ENCODE measurements around the gene ZNF688. TPM values are rescaled to one million over a fixed set of nuclear protein-coding genes. Genes with fewer than 3 reads are reported as not detected.

The ZNF688 gene
- total RNA-seq, 4 donors from 2014 or later: 5.4 to 15.3 (median 10.2) TPM

- Histone ChIP-seq H3K4me1 (peaks cover 16 to 58% (median 17%) of the 10 kb centered on the region in 3 donors), H3K9me3 (no peaks in the 10 kb centered on the region), H3K36me3 (peaks cover 0 to 32% (median 3%) of the 10 kb centered on the region in 3 donors), H3K27ac (peak overlapping the region; percentile 93 to 100 (median 96)), H3K27me3 (no peaks in the 10 kb centered on the region), H3K4me3 (peak overlapping the region; percentile 71 to 92 (median 82))
- peak; percentile 88 for DNase-seq
- TF ChIP-seq POLR2A (IDR thresholded peaks at IDR 0.05) (peak in 2 of 4 donors; percentile 54 to 57), CTCF (IDR thresholded peaks at IDR 0.05) (peak; percentile 8 to 37 (median 30))
- WGBS, 2 donors: 1% methylated on average over 28 of the region's 79 CpGs; no CpG with 5 or more reads in 1 of the 2 donors
- intact Hi-C loops (cut with DNase I): loop anchor here (5.0 kb wide), 1 partner anchor 80 kb away; the partner anchor contains the start of gene SEPHS2
Observed at GRCh38 chr16:30526823-30527634, 44.5 kb downstream of the ZNF688 start.

- Histone ChIP-seq H3K27ac (peak within 1 kb of the TSS; percentile 93 to 100 (median 96)), H3K27me3 (no peaks in the 10 kb centered on the region), H3K4me3 (peak within 1 kb of the TSS; percentile 71 to 92 (median 82)), H3K36me3 (peaks cover 0 to 24% (median 0%) of the 10 kb centered on the region in 3 donors), H3K4me1 (peaks cover 16 to 57% (median 17%) of the 10 kb centered on the region in 3 donors), H3K9me3 (no peaks in the 10 kb centered on the region)
- intact Hi-C loops (cut with DNase I): loop anchor here (5.0 kb wide), 1 partner anchor 79 kb away; the partner anchor contains the start of gene SEPHS2
- no peak for DNase-seq
- TF ChIP-seq CTCF (IDR thresholded peaks at IDR 0.05): no peak
- TF ChIP-seq POLR2A (IDR thresholded peaks at IDR 0.05): no peak
- WGBS, 2 donors: 0% methylated on average over 7 of the region's 73 CpGs; no CpG with 5 or more reads in 1 of the 2 donors
Observed at GRCh38 chr16:30526137-30526822, 45.2 kb downstream of the ZNF688 start, which contains the start of gene ZNF768. ZNF768 (minus strand) TSS chr16:30526566; CDS start chr16:30526413, 153 bp downstream.

- Histone ChIP-seq H3K4me3 (peak overlapping the region; percentile 71 to 92 (median 82)), H3K27me3 (no peaks in the 10 kb centered on the region), H3K27ac (peak overlapping the region; percentile 93 to 100 (median 96)), H3K4me1 (peaks cover 16 to 57% (median 17%) of the 10 kb centered on the region in 3 donors), H3K9me3 (no peaks in the 10 kb centered on the region), H3K36me3 (peaks cover 0 to 19% (median 0%) of the 10 kb centered on the region in 3 donors)
- intact Hi-C loops (cut with DNase I): loop anchor here (5.0 kb wide), 1 partner anchor 78 kb away; the partner anchor contains the start of gene SEPHS2
- WGBS, 2 donors: 0 to 14% methylated on average over 1 to 2 of the region's 4 CpGs
- no peak for DNase-seq
- TF ChIP-seq POLR2A (IDR thresholded peaks at IDR 0.05) (no peak), CTCF (IDR thresholded peaks at IDR 0.05) (no peak)
Observed at GRCh38 chr16:30525844-30526136, 45.7 kb downstream of the ZNF688 start.

GRCh38 chr16:30524575-30525568 is 46.6 kb downstream of the ZNF688 start:
- Histone ChIP-seq H3K4me1 (peaks cover 16 to 49% (median 17%) of the 10 kb centered on the region in 3 donors), H3K9me3 (no peaks in the 10 kb centered on the region), H3K27me3 (no peaks in the 10 kb centered on the region), H3K4me3 (no peak overlapping the region), H3K27ac (no peak overlapping the region), H3K36me3 (peaks cover 0 to 16% (median 0%) of the 10 kb centered on the region in 3 donors)
- TF ChIP-seq POLR2A (IDR thresholded peaks at IDR 0.05) (no peak), CTCF (IDR thresholded peaks at IDR 0.05) (no peak)
- intact Hi-C loops (cut with DNase I): loop anchor here (5.0 kb wide), 1 partner anchor 78 kb away; the partner anchor contains the start of gene SEPHS2
- WGBS, 2 donors: 94 to 100% methylated on average over 5 to 18 of the region's 60 CpGs
- no peak for DNase-seq
